Measurements from ENCODE around the gene PRDM16. TPM values are rescaled to one million over a fixed set of nuclear protein-coding genes. Genes with fewer than 3 reads are reported as not detected.

PRDM16 gene
- total and polyA plus RNA-seq, 2 of the 13 experiments (the other 11 are each of a cell fraction or from before 2014, with no cell fraction given) = 0.15 to 0.81 TPM

GRCh38 chr1:3174487-3175247 is 105.7 kb downstream of the PRDM16 start:
- H3K4me2 ChIP-seq (ENCODE audit: low read depth, low read length) = no peak overlapping the region
- no TSS peak for BruUV-seq (replicated peaks)
- H3K9me3 ChIP-seq (ENCODE audit: low read length) = no peaks in the 10 kb centered on the region
- H3K4me1 ChIP-seq (ENCODE audit: insufficient read depth, low read length) = peaks cover 22% of the 10 kb centered on the region
- H3K79me2 ChIP-seq (ENCODE audit: insufficient read depth, low read length) = no peaks in the 10 kb centered on the region
- H3K4me3 ChIP-seq (replicated peaks in 1 of 3; ENCODE audit: insufficient read depth in 1 of 3, low read depth in 2 of 3, low read length in 3 of 3) = no peak overlapping the region
- no peak for DNase-seq (ENCODE audit: low spot score)
- H3K36me3 ChIP-seq (replicated peaks in 1 of 2; ENCODE audit: control insufficient read depth in 1 of 2, insufficient read depth in 2 of 2, low read length in 2 of 2) = no peaks in the 10 kb centered on the region
- FAIRE-seq = no peak
- in situ Hi-C loops (cut with HindIII; ENCODE audit: extremely low pct_ligation_motif_present, low pct_unique_long_range_greater_than_20kb) (no loop called here), intact Hi-C loops (cut with micrococcal nuclease; ENCODE audit: unreplicated experiment) (loop anchor here (10.0 kb wide), 1 partner anchor 60 kb away; no protein-coding TSS in a partner anchor)
- 54% methylated on average over 14 of the region's 22 CpGs for WGBS (ENCODE audit: low lambda C conversion rate)
- no peak overlapping the region for H3K9ac ChIP-seq (ENCODE audit: insufficient read depth, low read depth, low read length)
- ChIA-PET POLR2A (no interaction called here), CTCF (ENCODE audit: low intra/inter-chr PET ratio, low total read pairs) (no interaction called here)
- no peak for ATAC-seq
- H4K20me1 ChIP-seq (ENCODE audit: insufficient read depth, low read length) = no peaks in the 10 kb centered on the region
- peaks cover 0 to 3% of the 10 kb centered on the region in 2 experiments; a peak in 2 of 5 replicates for H3K27me3 ChIP-seq (ENCODE audit: control insufficient read depth in 1 of 2, insufficient read depth in 2 of 2, low read length in 2 of 2)
- H2AFZ ChIP-seq (ENCODE audit: low read length) = no peak overlapping the region
- TF ChIP-seq NR1H2 (CRISPR knock-in tag; IDR thresholded peaks at IDR 0.05; ENCODE audit: borderline replicate concordance, low read depth) (no peak), ZNF709 (CRISPR knock-in tag; IDR thresholded peaks at IDR 0.05) (no peak), ZNF343 (CRISPR knock-in tag; IDR thresholded peaks at IDR 0.05) (no peak), TARDBP (CRISPR knock-in tag; IDR thresholded peaks at IDR 0.05) (no peak), ATRX (CRISPR knock-in tag; IDR thresholded peaks at IDR 0.05; ENCODE audit: borderline replicate concordance) (no peak), PRDM4 (CRISPR knock-in tag; IDR thresholded peaks at IDR 0.05; ENCODE audit: borderline replicate concordance) (no peak), BHLHE40 (IDR thresholded peaks at IDR 0.05; ENCODE audit: low read length) (no peak), SMAD9 (CRISPR knock-in tag; IDR thresholded peaks at IDR 0.05) (no peak), ZNF768 (CRISPR knock-in tag; IDR thresholded peaks at IDR 0.05) (no peak), ZNF761 (CRISPR knock-in tag; conservative IDR thresholded peaks at IDR 0.05) (no peak), NRL (CRISPR knock-in tag; IDR thresholded peaks at IDR 0.05; ENCODE audit: borderline replicate concordance) (no peak), RARG (CRISPR knock-in tag; IDR thresholded peaks at IDR 0.05; ENCODE audit: low read depth) (no peak), ARID5B (CRISPR knock-in tag; IDR thresholded peaks at IDR 0.05) (no peak), ZFP36L2 (CRISPR knock-in tag; IDR thresholded peaks at IDR 0.05) (no peak), GTF3A (CRISPR knock-in tag; conservative IDR thresholded peaks at IDR 0.05) (no peak), MIER2 (CRISPR knock-in tag; IDR thresholded peaks at IDR 0.05) (no peak)
- H3K27ac ChIP-seq (ENCODE audit: extremely low read length, insufficient read depth, low read length) = no peak overlapping the region
